GM12878 (cell line): ENCODE measurements around the gene TACC3.

Source experiments
- POLR2A ChIP-seq: IDR thresholded peaks from 2 replicates; pipeline ENCODE4 v1.6.1; 2011; ENCODE audit warnings: low read depth, mild to moderate bottlenecking, low read length
- TF ChIP-seq, protein P1 (sequence below), 3 experiments: IDR thresholded peaks in 2 of 3; conservative IDR thresholded peaks in 1 of 3; 2 replicates each; pipeline ENCODE4 v1.5.1; 2011; ENCODE audit warnings: low read depth in 3 of 3, low read length in 3 of 3, mild to moderate bottlenecking in 3 of 3, control low read depth in 2 of 3, moderate library complexity in 2 of 3, inconsistent platforms in 1 of 3, mixed read lengths in 1 of 3; ENCODE audit not compliant: control insufficient read depth in 2 of 3, insufficient read depth in 1 of 3; ENCODE audit errors: extremely low read depth in 1 of 3
- TF ChIP-seq, protein P2 (sequence below): IDR thresholded peaks from 2 replicates; pipeline ENCODE4 v1.6.1; 2012; ENCODE audit warnings: low read depth, low read length, improper control_type of control experiment

DNA sequence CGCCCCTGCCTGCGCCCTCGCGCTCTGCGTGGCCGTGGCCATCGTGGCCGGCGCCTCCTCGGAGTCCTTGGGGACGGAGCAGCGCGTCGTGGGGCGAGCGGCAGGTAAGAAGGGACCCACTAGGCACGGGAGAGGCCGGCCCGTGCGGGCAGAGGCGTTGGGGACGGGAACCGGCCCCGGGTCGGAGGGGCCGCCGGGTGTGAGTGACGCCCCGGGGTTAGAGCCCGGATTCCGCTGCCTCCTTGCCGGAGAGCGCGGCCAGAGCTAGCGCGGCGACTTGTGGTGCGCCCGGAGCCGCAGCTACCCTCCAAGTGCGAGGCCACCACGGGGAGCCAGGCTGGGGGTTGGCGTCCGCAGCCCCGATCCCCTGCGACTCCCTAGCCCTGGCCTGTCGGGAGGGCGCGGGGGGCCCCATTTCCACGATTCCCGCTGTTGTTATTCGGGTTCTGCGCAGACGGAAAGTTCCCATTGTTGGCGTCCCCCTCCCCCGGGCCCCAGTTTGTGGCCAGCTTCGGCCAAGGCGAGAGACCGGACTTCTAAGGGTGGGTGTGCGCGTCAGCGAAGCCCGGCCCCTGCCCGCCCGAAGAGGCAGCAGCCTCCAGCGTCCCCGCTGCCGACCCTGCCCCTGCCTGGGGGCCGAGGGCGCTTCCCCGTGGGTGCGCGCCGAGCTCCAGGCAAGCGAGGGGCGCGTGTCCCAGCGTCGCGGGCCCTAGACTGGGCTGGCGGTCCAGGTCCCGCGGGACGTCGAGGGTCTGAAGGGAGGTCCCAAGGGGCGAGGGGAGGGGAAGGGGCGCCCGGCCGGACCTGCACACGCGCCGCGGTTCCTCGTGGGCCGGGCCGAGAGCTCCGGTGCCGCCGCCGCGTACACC is 72.9 kb downstream of the TACC3 start:
- TF ChIP-seq, protein P1, sequence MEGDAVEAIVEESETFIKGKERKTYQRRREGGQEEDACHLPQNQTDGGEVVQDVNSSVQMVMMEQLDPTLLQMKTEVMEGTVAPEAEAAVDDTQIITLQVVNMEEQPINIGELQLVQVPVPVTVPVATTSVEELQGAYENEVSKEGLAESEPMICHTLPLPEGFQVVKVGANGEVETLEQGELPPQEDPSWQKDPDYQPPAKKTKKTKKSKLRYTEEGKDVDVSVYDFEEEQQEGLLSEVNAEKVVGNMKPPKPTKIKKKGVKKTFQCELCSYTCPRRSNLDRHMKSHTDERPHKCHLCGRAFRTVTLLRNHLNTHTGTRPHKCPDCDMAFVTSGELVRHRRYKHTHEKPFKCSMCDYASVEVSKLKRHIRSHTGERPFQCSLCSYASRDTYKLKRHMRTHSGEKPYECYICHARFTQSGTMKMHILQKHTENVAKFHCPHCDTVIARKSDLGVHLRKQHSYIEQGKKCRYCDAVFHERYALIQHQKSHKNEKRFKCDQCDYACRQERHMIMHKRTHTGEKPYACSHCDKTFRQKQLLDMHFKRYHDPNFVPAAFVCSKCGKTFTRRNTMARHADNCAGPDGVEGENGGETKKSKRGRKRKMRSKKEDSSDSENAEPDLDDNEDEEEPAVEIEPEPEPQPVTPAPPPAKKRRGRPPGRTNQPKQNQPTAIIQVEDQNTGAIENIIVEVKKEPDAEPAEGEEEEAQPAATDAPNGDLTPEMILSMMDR (IDR thresholded peaks at IDR 0.05 in 2 of 3, conservative IDR thresholded peaks at IDR 0.05 in 1 of 3; ENCODE audit: control insufficient read depth in 2 of 3, extremely low read depth in 1 of 3, insufficient read depth in 1 of 3, low read depth in 3 of 3, low read length in 3 of 3), result no peak
- TF ChIP-seq POLR2A, result no peak
- TF ChIP-seq, protein P2, sequence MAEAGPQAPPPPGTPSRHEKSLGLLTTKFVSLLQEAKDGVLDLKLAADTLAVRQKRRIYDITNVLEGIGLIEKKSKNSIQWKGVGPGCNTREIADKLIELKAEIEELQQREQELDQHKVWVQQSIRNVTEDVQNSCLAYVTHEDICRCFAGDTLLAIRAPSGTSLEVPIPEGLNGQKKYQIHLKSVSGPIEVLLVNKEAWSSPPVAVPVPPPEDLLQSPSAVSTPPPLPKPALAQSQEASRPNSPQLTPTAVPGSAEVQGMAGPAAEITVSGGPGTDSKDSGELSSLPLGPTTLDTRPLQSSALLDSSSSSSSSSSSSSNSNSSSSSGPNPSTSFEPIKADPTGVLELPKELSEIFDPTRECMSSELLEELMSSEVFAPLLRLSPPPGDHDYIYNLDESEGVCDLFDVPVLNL, result no peak
